PC-9 (cell line): ENCODE data around the gene OPN1SW.

Experiments used
- CTCF ChIP-seq: fragments of 200-600 bp; sonication (generic); conservative IDR thresholded peaks from 2 replicates; pipeline ENCODE4 v1.6.1; 2017; ENCODE audit warnings: mixed run types, antibody characterized with exemption, mild to moderate bottlenecking, moderate library complexity
- EZH2 ChIP-seq: fragments of 200-600 bp; sonication (generic); IDR thresholded peaks from 2 replicates; pipeline ENCODE4 v1.8.0; 2017; ENCODE audit warnings: antibody characterized with exemption, low read depth

GRCh38 chr7:128777156-128778123 is 1.8 kb upstream of the OPN1SW start:
- TF ChIP-seq CTCF (no peak), EZH2 (no peak)
